ENCODE results near the gene HEPACAM2. TPM values are rescaled to one million over a fixed set of nuclear protein-coding genes. Genes with fewer than 3 reads are reported as not detected.
A peak's percentile ranks its signal among the peaks of the same experiment; 100 is the strongest.

HEPACAM2 gene
- not detected for polyA plus RNA-seq (2012; ENCODE audit: insufficient read depth, insufficient read length)

DNA sequence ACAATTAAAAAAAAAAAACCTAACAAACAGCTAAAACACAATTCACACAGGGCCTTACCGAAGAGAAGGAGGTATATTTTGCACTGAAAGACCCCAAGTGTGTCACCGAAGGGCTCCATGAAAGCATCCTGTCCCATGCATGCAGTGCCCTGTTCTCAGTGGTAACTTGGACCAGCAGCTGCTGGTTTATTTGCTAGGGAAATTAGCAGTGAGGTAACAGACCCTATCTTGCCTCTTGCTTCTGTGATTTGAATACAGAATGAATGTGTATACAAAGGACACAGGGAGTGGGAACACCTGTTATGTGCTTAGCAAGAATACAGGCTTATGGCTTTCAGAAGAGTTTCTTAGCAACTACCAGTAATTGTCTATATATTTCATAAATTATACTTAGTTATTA is at the start of gene HEPACAM2:
Gene HEPACAM2 (minus strand): TSS at position 160 of the 400 bp plus-strand sequence.
- no peak for DNase-seq (ENCODE audit: low read depth, low spot score)
- no peak within 1 kb of the TSS for H3K4me3 ChIP-seq (ENCODE audit: low read length)

GRCh38 chr7:93265220-93265619 is 39.0 kb upstream of the HEPACAM2 start:
- H3K4me3 ChIP-seq (ENCODE audit: low read length), result no peak overlapping the region
- no peak for DNase-seq (ENCODE audit: low read depth, low spot score)

- no peak for DNase-seq (ENCODE audit: low read depth, low spot score)
Measured at GRCh38 chr7:93262535-93262934, 36.3 kb upstream of the HEPACAM2 start.

DNA sequence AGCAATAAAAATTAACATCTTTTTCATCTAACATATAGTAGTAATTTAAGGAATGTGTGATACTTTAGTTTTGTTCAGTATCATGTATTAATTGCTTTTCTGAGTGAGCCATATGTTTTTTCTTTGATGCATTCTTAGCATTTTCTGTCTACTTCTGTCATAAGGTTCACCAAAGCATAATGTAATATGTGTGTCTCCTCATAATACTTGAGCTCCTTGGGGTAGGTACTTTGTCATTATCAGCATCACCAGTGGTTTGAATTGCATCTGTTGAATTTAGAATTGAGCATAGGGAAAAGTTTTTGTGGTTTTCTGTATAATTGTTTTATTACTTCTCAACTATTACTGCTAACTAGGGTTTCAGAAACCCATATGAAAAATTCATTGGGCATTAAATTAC is 32.4 kb upstream of the HEPACAM2 start:
- no peak for DNase-seq (ENCODE audit: low read depth, low spot score)

More at GRCh38 chr7:93262535-93262934, 36.3 kb upstream of the HEPACAM2 start:
- no peak overlapping the region for H3K4me3 ChIP-seq (ENCODE audit: low read length)

DNA sequence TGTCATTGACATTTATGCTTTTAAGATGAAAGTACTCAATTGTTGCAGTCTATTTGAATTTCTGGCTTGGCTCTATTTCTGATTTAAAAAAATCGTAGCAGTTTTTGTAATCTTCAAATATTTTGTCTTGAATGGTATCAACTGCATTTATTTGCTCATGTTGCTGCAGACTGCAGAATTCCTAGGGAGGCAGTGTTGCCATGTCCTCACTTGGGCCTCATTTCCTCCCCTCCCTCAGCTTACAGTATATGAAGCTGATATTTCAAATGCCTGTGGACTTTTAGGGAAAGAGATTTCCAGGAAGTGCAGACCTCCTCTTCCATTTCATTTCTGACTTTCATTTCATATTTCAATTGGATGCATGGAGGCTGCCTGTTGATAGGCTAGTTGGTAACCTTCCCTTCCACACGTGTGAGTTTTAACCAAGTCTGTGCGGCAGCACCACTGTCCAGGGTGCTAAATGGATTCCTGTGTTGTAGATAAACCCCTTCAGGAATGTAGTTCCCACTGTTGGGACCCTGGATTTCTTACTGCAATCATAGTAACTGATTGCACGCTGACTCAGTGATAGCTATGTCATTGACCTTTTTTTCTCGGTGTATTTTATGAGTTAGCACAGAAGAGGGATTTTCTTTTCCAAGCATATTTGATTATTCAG is 23.4 kb upstream of the HEPACAM2 start:
- no peak overlapping the region for H3K4me3 ChIP-seq (ENCODE audit: low read length)
- no peak for DNase-seq (ENCODE audit: low read depth, low spot score)

More for the DNA sequence above, 32.4 kb upstream of the HEPACAM2 start:
- H3K4me3 ChIP-seq (ENCODE audit: low read length), result no peak overlapping the region

- peak; percentile 47 for DNase-seq (ENCODE audit: low read depth, low spot score)
- H3K4me3 ChIP-seq (ENCODE audit: low read length), result no peak overlapping the region
Measured at GRCh38 chr7:93245525-93246432, 19.5 kb upstream of the HEPACAM2 start.

DNA sequence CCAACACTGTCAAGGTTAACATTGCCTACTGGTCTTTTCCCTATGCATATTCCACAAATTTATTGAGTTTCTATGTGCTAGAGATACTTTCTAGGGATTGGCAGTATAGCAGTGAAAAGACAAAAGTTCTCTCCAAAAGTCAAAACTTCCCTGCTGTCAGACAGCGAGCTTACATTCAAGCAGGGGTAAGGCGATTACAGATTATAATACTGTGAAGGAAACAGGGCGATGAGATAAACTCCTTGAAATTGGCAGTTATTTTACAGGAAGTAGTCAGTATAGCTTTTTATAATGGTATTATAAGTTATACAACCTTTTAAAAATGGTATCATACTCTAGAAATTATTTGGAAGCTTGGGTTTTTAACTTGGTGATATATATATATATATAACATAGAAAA is 15.8 kb upstream of the HEPACAM2 start:
- no peak overlapping the region for H3K4me3 ChIP-seq (ENCODE audit: low read length)

GRCh38 chr7:93239824-93240223 is 13.6 kb upstream of the HEPACAM2 start:
- no peak for DNase-seq (ENCODE audit: low read depth, low spot score)

More for the DNA sequence above, 15.8 kb upstream of the HEPACAM2 start:
- DNase-seq (ENCODE audit: low read depth, low spot score), result no peak

GRCh38 chr7:93238748-93239147 is 12.5 kb upstream of the HEPACAM2 start:
- H3K4me3 ChIP-seq (ENCODE audit: low read length), result no peak overlapping the region
- no peak for DNase-seq (ENCODE audit: low read depth, low spot score)

More at GRCh38 chr7:93239824-93240223, 13.6 kb upstream of the HEPACAM2 start:
- H3K4me3 ChIP-seq (ENCODE audit: low read length), result no peak overlapping the region

DNA sequence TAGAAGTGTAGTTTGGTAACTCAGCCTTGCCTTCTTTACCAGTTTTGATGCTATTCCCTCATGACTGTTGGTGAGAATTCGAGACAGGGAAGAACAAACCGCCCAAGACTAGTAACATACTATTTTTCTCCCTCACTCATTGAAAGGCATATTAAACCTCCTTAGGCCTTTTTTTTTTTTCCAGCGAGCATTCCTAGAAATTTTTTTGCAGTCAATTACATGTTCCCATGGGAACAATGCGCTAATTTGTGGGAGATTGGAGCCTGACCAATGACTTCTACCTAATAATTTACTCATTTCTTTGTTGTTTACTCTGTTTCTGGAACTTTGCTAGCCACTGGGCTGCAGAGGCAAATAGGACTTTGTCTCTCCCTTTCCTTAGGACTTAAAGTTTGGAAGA is 11.9 kb upstream of the HEPACAM2 start:
- H3K4me3 ChIP-seq (ENCODE audit: low read length), result no peak overlapping the region
- no peak for DNase-seq (ENCODE audit: low read depth, low spot score)

DNA sequence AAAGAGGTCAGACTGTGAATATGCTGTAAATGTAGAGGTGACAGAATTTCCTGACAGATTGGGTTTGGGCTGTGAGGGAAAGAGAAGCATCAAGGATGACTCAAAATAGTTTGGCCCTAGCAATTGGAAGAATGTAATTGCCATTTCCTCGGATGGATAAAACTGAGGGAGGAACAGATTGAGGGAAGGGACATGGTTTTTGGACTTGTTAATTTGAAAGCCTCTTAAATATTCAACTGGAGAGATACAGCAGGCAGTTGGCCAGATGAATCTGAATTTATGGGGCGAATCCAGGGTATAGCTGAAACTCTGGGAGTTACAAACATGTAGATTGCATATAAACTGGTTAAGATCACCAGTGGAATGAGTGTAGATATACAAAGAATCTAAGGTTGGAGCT is 9.3 kb upstream of the HEPACAM2 start:
- DNase-seq (ENCODE audit: low read depth, low spot score), result no peak

DNA sequence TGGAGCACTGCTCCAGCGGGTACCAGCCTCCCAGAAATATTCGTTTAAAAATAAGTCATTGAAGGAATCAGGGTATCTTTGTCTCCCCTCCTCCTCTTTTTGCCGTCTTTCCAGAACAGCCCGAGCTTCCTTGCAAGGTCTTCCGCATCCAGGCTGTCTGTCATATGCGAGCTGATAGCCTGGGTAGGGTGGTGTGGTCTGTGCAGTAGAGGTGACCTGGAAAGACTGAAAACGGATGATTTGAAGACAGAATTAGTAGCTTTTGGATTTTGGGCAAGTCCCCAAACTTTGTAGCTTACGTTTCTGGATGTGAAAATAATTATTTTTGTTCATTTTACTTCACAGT is 6.4 kb upstream of the HEPACAM2 start:
- no peak for DNase-seq (ENCODE audit: low read depth, low spot score)
- peak overlapping the region; percentile 84 for H3K4me3 ChIP-seq (ENCODE audit: low read length)

More for the DNA sequence above, 9.3 kb upstream of the HEPACAM2 start:
- H3K4me3 ChIP-seq (ENCODE audit: low read length), result no peak overlapping the region

GRCh38 chr7:93231799-93232672 is 5.8 kb upstream of the HEPACAM2 start, which contains the start of gene VPS50:
Gene VPS50 (plus strand): TSS chr7:93232366. CDS start chr7:93232468, 102 bp downstream.
- peak; percentile 93 for DNase-seq (ENCODE audit: low read depth, low spot score)
- H3K4me3 ChIP-seq (ENCODE audit: low read length), result peak within 1 kb of the TSS; percentile 84

- DNase-seq (ENCODE audit: low read depth, low spot score), result no peak
Measured at GRCh38 chr7:93231259-93231658, 5.0 kb upstream of the HEPACAM2 start.

DNA sequence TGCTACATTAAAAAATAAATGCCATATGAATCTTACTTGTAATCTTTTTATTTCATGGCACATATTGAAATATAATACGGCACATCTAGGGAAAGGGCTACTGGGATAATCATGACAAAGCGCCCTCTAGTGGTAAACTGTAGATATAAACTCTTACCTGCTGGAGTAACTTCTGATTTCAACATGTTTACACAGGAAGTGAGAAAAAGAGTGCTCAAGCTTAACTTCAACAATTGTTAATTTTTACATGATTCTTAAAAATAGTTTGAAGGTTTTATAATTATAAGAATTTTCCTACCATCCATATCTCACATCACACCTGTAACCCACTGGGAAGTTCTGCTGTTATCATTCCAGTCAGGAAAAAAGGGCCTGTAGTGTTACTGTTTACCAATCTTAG is 2.0 kb upstream of the HEPACAM2 start:
- H3K4me3 ChIP-seq (ENCODE audit: low read length), result no peak overlapping the region
- peak; percentile 68 for DNase-seq (ENCODE audit: low read depth, low spot score)

More at GRCh38 chr7:93231259-93231658, 5.0 kb upstream of the HEPACAM2 start:
- peak overlapping the region; percentile 84 for H3K4me3 ChIP-seq (ENCODE audit: low read length)

- DNase-seq (ENCODE audit: low read depth, low spot score), result no peak
- H3K4me3 ChIP-seq (ENCODE audit: low read length), result no peak overlapping the region
Measured at GRCh38 chr7:93219868-93220267, 6.4 kb downstream of the HEPACAM2 start.

- H3K4me3 ChIP-seq (ENCODE audit: low read length), result no peak overlapping the region
- DNase-seq (ENCODE audit: low read depth, low spot score), result no peak
Measured at GRCh38 chr7:93218997-93219827, 7.1 kb downstream of the HEPACAM2 start.

GRCh38 chr7:93212881-93213280 is 13.4 kb downstream of the HEPACAM2 start:
- H3K4me3 ChIP-seq (ENCODE audit: low read length), result no peak overlapping the region
- DNase-seq (ENCODE audit: low read depth, low spot score), result no peak
